ENCODE results near the gene SIGLECL1.

SIGLECL1 gene

GRCh38 chr19:51227326-51227725 is 23.6 kb upstream of the SIGLECL1 start:
- DNase-seq (ENCODE audit: low read depth) = no peak
- no peak for TF ChIP-seq CTCF (IDR thresholded peaks at IDR 0.05; ENCODE audit: insufficient read depth, low read depth, low read length, missing control alignments)
- no peak overlapping the region for H3K4me3 ChIP-seq (ENCODE audit: low read depth, low read length)

- H3K4me3 ChIP-seq (ENCODE audit: low read depth, low read length) = no peak overlapping the region
- DNase-seq (ENCODE audit: low read depth) = no peak
- TF ChIP-seq CTCF (IDR thresholded peaks at IDR 0.05; ENCODE audit: insufficient read depth, low read depth, low read length, missing control alignments) = no peak
Observed at GRCh38 chr19:51227966-51228365, 22.9 kb upstream of the SIGLECL1 start.

GRCh38 chr19:51240866-51241265 is 10.0 kb upstream of the SIGLECL1 start:
- no peak for DNase-seq (ENCODE audit: low read depth)
- no peak overlapping the region for H3K4me3 ChIP-seq (ENCODE audit: low read depth, low read length)
- TF ChIP-seq CTCF (IDR thresholded peaks at IDR 0.05; ENCODE audit: insufficient read depth, low read depth, low read length, missing control alignments) = no peak

GRCh38 chr19:51242881-51243630 is 7.8 kb upstream of the SIGLECL1 start:
- no peak overlapping the region for H3K4me3 ChIP-seq (ENCODE audit: low read depth, low read length)
- no peak for TF ChIP-seq CTCF (IDR thresholded peaks at IDR 0.05; ENCODE audit: insufficient read depth, low read depth, low read length, missing control alignments)
- no peak for DNase-seq (ENCODE audit: low read depth)

- TF ChIP-seq CTCF (IDR thresholded peaks at IDR 0.05; ENCODE audit: insufficient read depth, low read depth, low read length, missing control alignments) = no peak
- no peak for DNase-seq (ENCODE audit: low read depth)
- H3K4me3 ChIP-seq (ENCODE audit: low read depth, low read length) = no peak overlapping the region
Observed at GRCh38 chr19:51246164-51246552, 4.7 kb upstream of the SIGLECL1 start.

- no peak for DNase-seq (ENCODE audit: low read depth)
- no peak for TF ChIP-seq CTCF (IDR thresholded peaks at IDR 0.05; ENCODE audit: insufficient read depth, low read depth, low read length, missing control alignments)
- H3K4me3 ChIP-seq (ENCODE audit: low read depth, low read length) = no peak overlapping the region
Observed at GRCh38 chr19:51247972-51248590, 2.8 kb upstream of the SIGLECL1 start.

- no peak overlapping the region for H3K4me3 ChIP-seq (ENCODE audit: low read depth, low read length)
- TF ChIP-seq CTCF (IDR thresholded peaks at IDR 0.05; ENCODE audit: insufficient read depth, low read depth, low read length, missing control alignments) = no peak
- DNase-seq (ENCODE audit: low read depth) = peak; percentile 80
Observed at GRCh38 chr19:51251468-51251820, 564 bp downstream of the SIGLECL1 start.
